Heart left ventricle (tissue), 16 donors: ENCODE data around the gene ARHGAP26. TPM values are rescaled to one million over a fixed set of nuclear protein-coding genes. Genes with fewer than 3 reads are reported as not detected.

Experiments used
- ATAC-seq, 4 donors: fragments of 200-7000 bp; cut with Tn5 transposase; one replicate each; pipeline ENCODE4 v1.9.1; 2020 to 2022; ENCODE audit warnings: moderate library complexity in 4 of 4, mild to moderate bottlenecking in 3 of 4, moderate number of reproducible peaks in 1 of 4
- DNase-seq, 5 donors: peaks; one replicate each; pipeline ENCODE4 v3.0.0-alpha.2; 2020
- H3K27ac ChIP-seq, 12 donors: fragments of 200-600 bp; sonication (generic) in 4 of 12; one replicate each; pipeline versions ENCODE4 v1.5.0 to v1.8.0; 2016 to 2022; ENCODE audit warnings: mild to moderate bottlenecking in 2 of 12
- H3K27me3 ChIP-seq, 9 donors: fragments of 200-600 bp; sonication (generic) in 2 of 9; one replicate each; pipeline versions ENCODE4 v1.5.1 to v1.8.0; 2016 to 2022; ENCODE audit warnings: mild to moderate bottlenecking in 3 of 9
- H3K36me3 ChIP-seq, 9 donors: fragments of 200-600 bp; sonication (generic) in 2 of 9; one replicate each; pipeline versions ENCODE4 v1.5.0 to v1.8.0; 2018 to 2022; ENCODE audit warnings: mild to moderate bottlenecking in 2 of 9
- H3K4me1 ChIP-seq, 12 donors: fragments of 200-600 bp; sonication (generic) in 4 of 12; one replicate each; pipeline versions ENCODE4 v1.5.0 to v1.8.0; 2016 to 2022; ENCODE audit warnings: mild to moderate bottlenecking in 3 of 12
- H3K4me3 ChIP-seq, 12 donors: fragments of 200-600 bp; sonication (generic) in 4 of 12; one replicate each; pipeline versions ENCODE4 v1.5.0 to v1.8.0; 2017 to 2022; ENCODE audit warnings: mild to moderate bottlenecking in 9 of 12, moderate library complexity in 4 of 12
- H3K9me3 ChIP-seq, 12 donors: fragments of 200-600 bp; sonication (generic) in 4 of 12; one replicate each; pipeline versions ENCODE4 v1.5.0 to v1.8.0; 2016 to 2022; ENCODE audit warnings: mild to moderate bottlenecking in 1 of 12
- CTCF ChIP-seq, 12 donors: fragments of 200-600 bp; sonication (generic) in 4 of 12; IDR thresholded peaks; one replicate each; pipeline versions ENCODE4 v1.5.0 to v1.8.0; 2018 to 2022; ENCODE audit warnings: antibody characterized with exemption in 12 of 12, mild to moderate bottlenecking in 5 of 12
- POLR2A ChIP-seq, 2 donors: fragments of 450-650 bp; IDR thresholded peaks; one replicate each; pipeline ENCODE4 v1.6.1; 2017; ENCODE audit warnings: antibody characterized with exemption in 2 of 2, mild to moderate bottlenecking in 2 of 2, moderate library complexity in 2 of 2
- WGBS, 4 donors: extraction: QIAGEN DNeasy Blood & Tissue Kit in 2 of 4; methylation state at CpG; one replicate each; pipeline versions ENCODE4 v1.1.5 to v1.1.7; 2013 to 2018; 5-methylcytosine and 5-hydroxymethylcytosine counted together
- intact Hi-C, 10 donors: fragments of 100-400 bp; cut with DNase I; formaldehyde crosslinking; loops; one replicate each; pipeline versions ENCODE4 v1.11.1 to v1.14.2; 2022
- polyA plus RNA-seq, 2 donors: library from polyadenylated mRNA; stranded (reverse); fragments of 200-250 nt; gene quantifications; one replicate each; pipeline ENCODE4 v1.2.3, GENCODE V29; 2013
- total RNA-seq, 9 donors: library from RNA; depleted of rRNA in 2 of 9; stranded (reverse); fragments of >200 nt in 2 of 9; fragmentation: NEBNext Ultra II Directional in 3 of 9; extraction: Animal tissue kit (Norgen Biotek cat#: 25700) in 3 of 9; gene quantifications; one replicate each; pipeline versions ENCODE4 v1.1.0 to v1.2.4, GENCODE V29; 2016 to 2023
- donor health status: ischemic (EF 13 %, LVEDD 7.1; RV severe dilation, severe dysfunction).
- donor health status: healthy with polysubstance abuse.
- donor health status: DM: no; HTN: yes; CAD: no.
- donor health status: DM: no; HTN: no; CAD: no.
- donor health status: ischemic (EF 25% LVEDD 6.9; RV normal size, moderate dysfunction).
- donor health status: ischemic (EF 25% LVEDD 5.7; RV mildly dilated, moderate dysfunction).
- donor health status: healthy.
- donor health status: DM: yes; HTN: yes; CAD: no.
- donor health status: ischemic (EF 35%, LVEDD 5.7; RV mildly dilated, moderate dysfunction).
- donor health status: nonischemic (EF 11% LVEDD 7.7; RV severe dilation, severe dysfunction).
- donor health status: DM: yes; HTN: yes; CAD: no.
- donor health status: PGD.
- donor health status: ischemic (EF 29% LVEDD 5.4; RV normal size, mild dysfunction).
- donor health status: nonischemic (EF 23%, LVEDD 6.1; RV moderate dilation, normal function).

The ARHGAP26 gene
- total and polyA plus RNA-seq, 11 donors = 11.9 to 52.1 (median 33.7) TPM

GRCh38 chr5:142869886-142870285 is 99.7 kb downstream of the ARHGAP26 start:
- ATAC-seq = peak in 3 of 4 donors; percentile 3 to 12 (median 9)

GRCh38 chr5:142870532-142871362 is 100.6 kb downstream of the ARHGAP26 start:
- ATAC-seq (no peak), DNase-seq (no peak)
- 80 to 82% (median 81%) methylated on average over 9 of the region's 9 CpGs for WGBS, 4 donors
- Histone ChIP-seq H3K27ac (peak overlapping the region in 2 of 12 donors; percentile 26 to 39), H3K27me3 (no peaks in the 10 kb centered on the region), H3K9me3 (no peaks in the 10 kb centered on the region), H3K36me3 (no peaks in the 10 kb centered on the region), H3K4me3 (no peak overlapping the region), H3K4me1 (peaks cover 9 to 91% (median 69%) of the 10 kb centered on the region in 12 donors)
- TF ChIP-seq POLR2A (IDR thresholded peaks at IDR 0.05) (no peak), CTCF (IDR thresholded peaks at IDR 0.05) (no peak)
- intact Hi-C loops = loop anchor here in 3 of 10 donors (2.0 to 10.0 kb wide), 5 partner anchors 58 to 148 kb away; partner anchors contain the start of gene ARHGAP26 (in 1 of the 3)

More at GRCh38 chr5:142869886-142870285, 99.7 kb downstream of the ARHGAP26 start:
- Histone ChIP-seq H3K36me3 (no peaks in the 10 kb centered on the region), H3K9me3 (no peaks in the 10 kb centered on the region), H3K27me3 (no peaks in the 10 kb centered on the region), H3K4me1 (peaks cover 7 to 92% (median 71%) of the 10 kb centered on the region in 12 donors), H3K27ac (peak overlapping the region in 1 of 12 donors; percentile 7), H3K4me3 (no peak overlapping the region)
- TF ChIP-seq CTCF (IDR thresholded peaks at IDR 0.05) (no peak), POLR2A (IDR thresholded peaks at IDR 0.05) (no peak)
- peak in 2 of 5 donors; percentile 40 to 68 for DNase-seq
- 23 to 46% (median 30%) methylated on average over 3 of the region's 3 CpGs for WGBS, 4 donors
- intact Hi-C loops = loop anchor here in 9 of 10 donors (2.0 to 10.0 kb wide), 11 partner anchors 43 to 148 kb away; partner anchors contain the start of gene ARHGAP26 (in 5 of the 9)

DNA sequence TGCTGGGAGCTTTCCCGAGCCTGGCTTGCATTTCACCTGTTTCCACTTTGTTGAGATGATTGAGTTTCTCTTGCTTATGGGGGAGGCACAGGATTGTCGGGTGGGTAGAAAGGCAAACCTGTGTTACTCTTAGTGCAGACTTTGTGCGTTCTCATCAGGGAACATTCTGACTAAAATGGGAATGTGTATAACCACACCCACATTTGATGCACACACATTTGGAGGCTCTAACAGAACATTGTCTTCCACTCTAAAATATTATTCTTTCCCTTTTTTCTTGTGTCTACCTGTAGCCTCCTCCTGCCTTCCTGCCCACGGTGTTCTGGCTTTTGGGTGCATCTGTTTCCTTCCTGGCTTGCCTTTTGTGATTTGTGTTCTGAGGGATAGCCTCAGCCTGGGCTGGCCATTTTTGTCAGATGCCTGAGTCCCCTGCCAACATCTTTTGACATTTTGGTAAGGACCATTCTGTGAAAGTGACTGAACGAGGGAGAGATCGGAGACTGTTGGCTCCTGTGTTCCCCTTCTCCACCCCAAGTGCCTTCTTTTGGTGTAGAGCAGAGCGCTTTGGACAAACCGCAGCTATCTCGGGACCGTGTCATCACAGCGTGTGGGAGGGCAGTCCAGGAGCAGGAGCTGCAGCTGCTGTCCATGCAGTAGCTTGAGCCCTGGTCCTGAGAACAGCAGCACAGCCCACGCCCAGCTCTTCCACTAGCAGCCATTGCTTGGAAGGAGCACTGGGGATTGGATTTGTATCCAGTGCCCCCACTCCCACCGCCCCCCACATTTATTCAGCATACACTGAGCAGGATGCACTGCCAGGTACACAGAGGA is 101.4 kb downstream of the ARHGAP26 start:
- TF ChIP-seq POLR2A (IDR thresholded peaks at IDR 0.05) (no peak), CTCF (IDR thresholded peaks at IDR 0.05) (no peak)
- intact Hi-C loops = loop anchor here in 4 of 10 donors (2.0 to 10.0 kb wide), 6 partner anchors 59 to 149 kb away; partner anchors contain the start of gene ARHGAP26 (in 1 of the 4)

More for the DNA sequence above, 101.4 kb downstream of the ARHGAP26 start:
- 59 to 72% (median 65%) methylated on average over 12 to 13 of the region's 13 CpGs for WGBS, 4 donors
- Histone ChIP-seq H3K27me3 (no peaks in the 10 kb centered on the region), H3K27ac (peak overlapping the region in 6 of 12 donors; percentile 14 to 44 (median 29)), H3K9me3 (no peaks in the 10 kb centered on the region), H3K4me1 (peaks cover 9 to 85% (median 66%) of the 10 kb centered on the region in 12 donors), H3K4me3 (no peak overlapping the region), H3K36me3 (no peaks in the 10 kb centered on the region)
- peak in 4 of 5 donors; percentile 45 to 76 (median 61) for DNase-seq
- peak; percentile 42 to 68 (median 54) for ATAC-seq
